K562 (cell line): ENCODE results near the gene CAPRIN1.

Source experiments
- NCOR1 ChIP-seq: fragments of 450-650 bp; IDR thresholded peaks from 2 replicates; pipeline ENCODE4 v1.6.1; 2016; ENCODE audit warnings: mild to moderate bottlenecking, moderate library complexity
- SMC3 ChIP-seq: conservative IDR thresholded peaks from 2 replicates; pipeline ENCODE4 v1.6.1; 2011; ENCODE audit warnings: low read depth, low read length, improper control_type of control experiment; ENCODE audit not compliant: insufficient read depth

DNA sequence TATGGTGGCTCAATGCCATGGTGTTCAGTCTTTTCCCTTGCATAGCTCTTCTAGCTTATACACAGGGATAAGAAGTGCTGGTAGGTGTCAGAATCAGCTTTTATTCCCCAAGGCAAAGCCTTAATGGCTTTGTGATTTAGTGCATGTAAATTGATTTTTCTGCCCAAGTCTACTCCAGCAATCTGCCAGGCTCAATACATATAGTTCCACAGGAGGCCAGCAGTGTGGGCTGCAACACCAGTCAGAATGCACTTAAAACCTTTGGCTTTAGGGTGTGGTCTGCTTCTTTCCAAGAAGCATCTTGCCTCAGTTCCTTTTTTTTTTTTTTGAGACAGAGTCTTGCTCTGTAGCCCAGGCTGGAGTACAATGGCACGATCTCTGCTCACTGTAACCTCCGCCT lies 14.5 kb upstream of the CAPRIN1 start:
- TF ChIP-seq NCOR1, result no peak
- TF ChIP-seq SMC3, result no peak
